ENCODE results near the gene PCSK2.

DNA sequence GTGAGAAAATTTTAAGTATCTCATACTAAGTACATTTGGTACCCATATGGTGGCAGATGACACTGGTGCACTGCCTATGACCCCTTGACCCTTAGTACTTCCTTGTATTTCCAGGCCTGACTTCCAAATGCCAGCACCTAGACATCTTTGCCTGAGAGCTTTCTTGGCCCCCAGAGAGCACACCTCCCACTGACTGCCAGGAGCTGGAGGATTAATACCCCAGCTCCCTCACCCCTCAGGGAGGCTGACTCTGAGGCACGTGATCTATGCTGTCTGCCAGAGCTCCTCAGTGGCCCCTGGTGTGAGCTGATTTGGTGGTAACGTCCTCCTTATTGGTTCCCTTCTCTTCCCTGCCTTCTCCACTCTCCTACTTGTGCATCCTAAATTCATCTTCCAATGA, 266.3 kb downstream of the PCSK2 start:
- TF ChIP-seq, protein P1, sequence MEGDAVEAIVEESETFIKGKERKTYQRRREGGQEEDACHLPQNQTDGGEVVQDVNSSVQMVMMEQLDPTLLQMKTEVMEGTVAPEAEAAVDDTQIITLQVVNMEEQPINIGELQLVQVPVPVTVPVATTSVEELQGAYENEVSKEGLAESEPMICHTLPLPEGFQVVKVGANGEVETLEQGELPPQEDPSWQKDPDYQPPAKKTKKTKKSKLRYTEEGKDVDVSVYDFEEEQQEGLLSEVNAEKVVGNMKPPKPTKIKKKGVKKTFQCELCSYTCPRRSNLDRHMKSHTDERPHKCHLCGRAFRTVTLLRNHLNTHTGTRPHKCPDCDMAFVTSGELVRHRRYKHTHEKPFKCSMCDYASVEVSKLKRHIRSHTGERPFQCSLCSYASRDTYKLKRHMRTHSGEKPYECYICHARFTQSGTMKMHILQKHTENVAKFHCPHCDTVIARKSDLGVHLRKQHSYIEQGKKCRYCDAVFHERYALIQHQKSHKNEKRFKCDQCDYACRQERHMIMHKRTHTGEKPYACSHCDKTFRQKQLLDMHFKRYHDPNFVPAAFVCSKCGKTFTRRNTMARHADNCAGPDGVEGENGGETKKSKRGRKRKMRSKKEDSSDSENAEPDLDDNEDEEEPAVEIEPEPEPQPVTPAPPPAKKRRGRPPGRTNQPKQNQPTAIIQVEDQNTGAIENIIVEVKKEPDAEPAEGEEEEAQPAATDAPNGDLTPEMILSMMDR (IDR thresholded peaks at IDR 0.05; ENCODE audit: poor library complexity, severe bottlenecking): no peak
- TF ChIP-seq POLR2AphosphoS5 (IDR thresholded peaks at IDR 0.05): no peak
- TF ChIP-seq EP300 (conservative IDR thresholded peaks at IDR 0.05; ENCODE audit: poor library complexity, severe bottlenecking): no peak
- TF ChIP-seq EZH2 (IDR thresholded peaks at IDR 0.05; ENCODE audit: borderline replicate concordance, insufficient read depth, low read length, poor library complexity, severe bottlenecking): no peak
- TF ChIP-seq, protein P2, sequence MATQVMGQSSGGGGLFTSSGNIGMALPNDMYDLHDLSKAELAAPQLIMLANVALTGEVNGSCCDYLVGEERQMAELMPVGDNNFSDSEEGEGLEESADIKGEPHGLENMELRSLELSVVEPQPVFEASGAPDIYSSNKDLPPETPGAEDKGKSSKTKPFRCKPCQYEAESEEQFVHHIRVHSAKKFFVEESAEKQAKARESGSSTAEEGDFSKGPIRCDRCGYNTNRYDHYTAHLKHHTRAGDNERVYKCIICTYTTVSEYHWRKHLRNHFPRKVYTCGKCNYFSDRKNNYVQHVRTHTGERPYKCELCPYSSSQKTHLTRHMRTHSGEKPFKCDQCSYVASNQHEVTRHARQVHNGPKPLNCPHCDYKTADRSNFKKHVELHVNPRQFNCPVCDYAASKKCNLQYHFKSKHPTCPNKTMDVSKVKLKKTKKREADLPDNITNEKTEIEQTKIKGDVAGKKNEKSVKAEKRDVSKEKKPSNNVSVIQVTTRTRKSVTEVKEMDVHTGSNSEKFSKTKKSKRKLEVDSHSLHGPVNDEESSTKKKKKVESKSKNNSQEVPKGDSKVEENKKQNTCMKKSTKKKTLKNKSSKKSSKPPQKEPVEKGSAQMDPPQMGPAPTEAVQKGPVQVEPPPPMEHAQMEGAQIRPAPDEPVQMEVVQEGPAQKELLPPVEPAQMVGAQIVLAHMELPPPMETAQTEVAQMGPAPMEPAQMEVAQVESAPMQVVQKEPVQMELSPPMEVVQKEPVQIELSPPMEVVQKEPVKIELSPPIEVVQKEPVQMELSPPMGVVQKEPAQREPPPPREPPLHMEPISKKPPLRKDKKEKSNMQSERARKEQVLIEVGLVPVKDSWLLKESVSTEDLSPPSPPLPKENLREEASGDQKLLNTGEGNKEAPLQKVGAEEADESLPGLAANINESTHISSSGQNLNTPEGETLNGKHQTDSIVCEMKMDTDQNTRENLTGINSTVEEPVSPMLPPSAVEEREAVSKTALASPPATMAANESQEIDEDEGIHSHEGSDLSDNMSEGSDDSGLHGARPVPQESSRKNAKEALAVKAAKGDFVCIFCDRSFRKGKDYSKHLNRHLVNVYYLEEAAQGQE (IDR thresholded peaks at IDR 0.05; ENCODE audit: borderline replicate concordance): no peak
- TF ChIP-seq MXI1 (conservative IDR thresholded peaks at IDR 0.05; ENCODE audit: poor library complexity, severe bottlenecking): no peak
- TF ChIP-seq RAD21 (conservative IDR thresholded peaks at IDR 0.05): no peak
